ENCODE results near the gene PUS3. TPM values are rescaled to one million over a fixed set of nuclear protein-coding genes. Genes with fewer than 3 reads are reported as not detected.

Gene PUS3
- total and polyA plus RNA-seq, 2 experiments from 2014 or later: 8.3 to 10.7 TPM

DNA sequence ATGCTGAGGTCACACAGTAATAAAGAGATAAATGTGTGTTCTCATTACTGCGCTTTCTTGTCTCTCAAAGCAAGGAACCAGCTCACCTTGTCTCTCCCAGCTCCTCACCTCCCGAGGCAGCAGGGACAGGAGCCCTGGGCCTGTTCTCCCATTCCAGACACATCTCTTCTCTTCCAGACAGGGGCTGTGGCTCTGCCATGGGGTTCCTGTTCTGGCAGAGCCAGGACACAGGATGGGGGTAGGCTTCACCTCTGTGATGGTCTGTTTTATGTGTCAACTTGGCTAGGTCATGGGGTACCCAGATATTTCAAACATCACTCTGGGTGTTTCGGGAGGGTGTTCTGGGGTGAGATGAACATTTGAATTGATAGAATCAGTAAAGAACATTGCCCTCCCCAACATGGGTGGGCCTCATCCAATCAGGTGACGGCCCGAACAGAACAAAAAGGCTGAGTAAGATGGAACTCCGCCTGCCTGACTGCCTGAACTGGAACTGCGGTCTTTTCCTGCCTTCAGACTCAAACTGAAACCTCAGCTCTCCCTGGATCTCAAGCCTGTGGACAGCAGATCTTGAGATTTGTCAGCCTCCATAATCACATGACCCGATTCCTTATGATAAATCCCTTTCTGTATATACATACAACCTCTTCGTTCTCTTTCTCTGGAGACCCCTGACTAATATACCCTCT, 40.8 kb upstream of the PUS3 start:
- Histone ChIP-seq H3K27ac (no peak overlapping the region), H3K4me1 (ENCODE audit: insufficient read depth) (no peaks in the 10 kb centered on the region), H3K9me3 (ENCODE audit: low read depth) (no peaks in the 10 kb centered on the region), H3K27me3 (replicated peaks; ENCODE audit: insufficient read depth) (no peaks in the 10 kb centered on the region; the same call in 1 of the 2 replicates), H3K9ac (no peak overlapping the region), H3K79me2 (ENCODE audit: insufficient read depth) (no peaks in the 10 kb centered on the region), H2AFZ (no peak overlapping the region), H3K4me3 (no peak overlapping the region), H3F3A (ENCODE audit: insufficient read depth) (no peaks in the 10 kb centered on the region), H3K9me2 (ENCODE audit: insufficient read depth) (no peaks in the 10 kb centered on the region), H3K36me3 (ENCODE audit: low read depth) (no peaks in the 10 kb centered on the region), H4K20me1 (ENCODE audit: insufficient read depth) (no peaks in the 10 kb centered on the region), H3K4me2 (ENCODE audit: unreplicated experiment) (no peak overlapping the region)
- TF ChIP-seq EZH2phosphoT487 (IDR thresholded peaks at IDR 0.05; ENCODE audit: insufficient read depth, low read depth) (no peak), EZH2 (IDR thresholded peaks at IDR 0.05; ENCODE audit: insufficient read depth, poor library complexity, severe bottlenecking) (no peak)
- in situ Hi-C loops (cut with MboI): no loop called here
- 91 to 92% methylated on average over 9 of the region's 9 CpGs for WGBS, 2 experiments (ENCODE audit: low coverage in 1 of 2, low lambda C conversion rate in 2 of 2, missing lambda C conversion rate in 2 of 2)
- no peak for DNase-seq

- Histone ChIP-seq H3K9me2 (ENCODE audit: insufficient read depth) (no peaks in the 10 kb centered on the region), H3K4me2 (ENCODE audit: unreplicated experiment) (no peak overlapping the region), H3K27me3 (replicated peaks; ENCODE audit: insufficient read depth) (no peaks in the 10 kb centered on the region; the same call in 1 of the 2 replicates), H3K9me3 (ENCODE audit: low read depth) (no peaks in the 10 kb centered on the region), H2AFZ (no peak overlapping the region), H3K9ac (no peak overlapping the region), H3K36me3 (ENCODE audit: low read depth) (no peaks in the 10 kb centered on the region), H4K20me1 (ENCODE audit: insufficient read depth) (no peaks in the 10 kb centered on the region), H3K79me2 (ENCODE audit: insufficient read depth) (no peaks in the 10 kb centered on the region), H3K4me1 (ENCODE audit: insufficient read depth) (no peaks in the 10 kb centered on the region), H3F3A (ENCODE audit: insufficient read depth) (no peaks in the 10 kb centered on the region), H3K27ac (no peak overlapping the region), H3K4me3 (no peak overlapping the region)
- WGBS, 2 experiments (ENCODE audit: low coverage in 1 of 2, low lambda C conversion rate in 2 of 2, missing lambda C conversion rate in 2 of 2): 71 to 78% methylated on average over 12 of the region's 12 CpGs
- in situ Hi-C loops (cut with MboI): no loop called here
- TF ChIP-seq EZH2 (IDR thresholded peaks at IDR 0.05; ENCODE audit: insufficient read depth, poor library complexity, severe bottlenecking) (no peak), EZH2phosphoT487 (IDR thresholded peaks at IDR 0.05; ENCODE audit: insufficient read depth, low read depth) (no peak)
- DNase-seq: no peak
Measured at GRCh38 chr11:125942771-125943428, 39.9 kb upstream of the PUS3 start.

GRCh38 chr11:125941619-125942611, 38.9 kb upstream of the PUS3 start:
- in situ Hi-C loops (cut with MboI): no loop called here
- 34% methylated on average over 19 to 20 of the region's 20 CpGs for WGBS, 2 experiments (ENCODE audit: low coverage in 1 of 2, low lambda C conversion rate in 2 of 2, missing lambda C conversion rate in 2 of 2)

DNA sequence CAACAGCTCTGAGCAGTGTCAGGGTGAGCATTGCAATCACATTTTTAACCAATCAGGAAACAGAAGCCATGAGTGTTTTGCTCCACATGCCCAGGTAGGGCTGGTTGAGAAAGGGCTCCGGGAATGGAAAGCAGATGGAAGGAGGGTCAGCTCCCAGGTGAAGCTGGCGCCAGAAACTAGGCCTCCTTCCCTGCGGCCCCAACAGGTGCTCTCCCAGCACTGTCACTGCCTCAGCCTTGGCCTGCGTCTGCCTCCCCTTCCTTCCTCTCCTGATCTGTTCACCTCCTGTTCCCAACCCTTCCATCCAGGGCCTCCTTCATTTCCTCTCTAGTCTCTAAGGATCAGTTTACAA, 38.2 kb upstream of the PUS3 start:
- no peak overlapping the region for H3K4me2 ChIP-seq (ENCODE audit: unreplicated experiment)
- H3K9me3 ChIP-seq (ENCODE audit: low read depth): no peaks in the 10 kb centered on the region
- H2AFZ ChIP-seq: no peak overlapping the region
- H3K27ac ChIP-seq: no peak overlapping the region
- no peaks in the 10 kb centered on the region for H3F3A ChIP-seq (ENCODE audit: insufficient read depth)
- 65 to 68% methylated on average over 4 of the region's 4 CpGs for WGBS, 2 experiments (ENCODE audit: low coverage in 1 of 2, low lambda C conversion rate in 2 of 2, missing lambda C conversion rate in 2 of 2)
- TF ChIP-seq EZH2 (IDR thresholded peaks at IDR 0.05; ENCODE audit: insufficient read depth, poor library complexity, severe bottlenecking) (no peak), EZH2phosphoT487 (IDR thresholded peaks at IDR 0.05; ENCODE audit: insufficient read depth, low read depth) (no peak)
- no peaks in the 10 kb centered on the region for H3K36me3 ChIP-seq (ENCODE audit: low read depth)
- no peaks in the 10 kb centered on the region for H4K20me1 ChIP-seq (ENCODE audit: insufficient read depth)
- H3K27me3 ChIP-seq (replicated peaks; ENCODE audit: insufficient read depth): no peaks in the 10 kb centered on the region; the same call in 1 of the 2 replicates
- no peaks in the 10 kb centered on the region for H3K79me2 ChIP-seq (ENCODE audit: insufficient read depth)
- no peak overlapping the region for H3K4me3 ChIP-seq
- in situ Hi-C loops (cut with MboI): no loop called here
- H3K9me2 ChIP-seq (ENCODE audit: insufficient read depth): no peaks in the 10 kb centered on the region
- H3K4me1 ChIP-seq (ENCODE audit: insufficient read depth): no peaks in the 10 kb centered on the region
- H3K9ac ChIP-seq: no peak overlapping the region
- DNase-seq: no peak

More at GRCh38 chr11:125941619-125942611, 38.9 kb upstream of the PUS3 start:
- Histone ChIP-seq H3K9me3 (ENCODE audit: low read depth) (no peaks in the 10 kb centered on the region), H3F3A (ENCODE audit: insufficient read depth) (no peaks in the 10 kb centered on the region), H3K4me1 (ENCODE audit: insufficient read depth) (no peaks in the 10 kb centered on the region), H3K4me2 (ENCODE audit: unreplicated experiment) (no peak overlapping the region), H3K36me3 (ENCODE audit: low read depth) (no peaks in the 10 kb centered on the region), H4K20me1 (ENCODE audit: insufficient read depth) (no peaks in the 10 kb centered on the region), H2AFZ (no peak overlapping the region), H3K9me2 (ENCODE audit: insufficient read depth) (no peaks in the 10 kb centered on the region), H3K79me2 (ENCODE audit: insufficient read depth) (no peaks in the 10 kb centered on the region), H3K9ac (no peak overlapping the region), H3K4me3 (no peak overlapping the region), H3K27ac (no peak overlapping the region), H3K27me3 (replicated peaks; ENCODE audit: insufficient read depth) (no peaks in the 10 kb centered on the region; the same call in 1 of the 2 replicates)
- TF ChIP-seq EZH2 (IDR thresholded peaks at IDR 0.05; ENCODE audit: insufficient read depth, poor library complexity, severe bottlenecking) (no peak), EZH2phosphoT487 (IDR thresholded peaks at IDR 0.05; ENCODE audit: insufficient read depth, low read depth) (no peak)
- peak; percentile 57 for DNase-seq

Measured in GM23248 (cell line).